ENCODE measurements around the gene TM4SF1.
"Not testable (repeated sequence)": the region's sequence is repeated elsewhere in the genome, so short reads cannot be mapped to it uniquely, and the experiment has no call there.

Gene TM4SF1

GRCh38 chr3:149339931-149340309 is 37.5 kb downstream of the TM4SF1 start:
- DNase-seq = no peak

- DNase-seq = not testable (repeated sequence)
These were observed 40.0 kb downstream of the TM4SF1 start for GRCh38 chr3:149337486-149337885.

- no peak for DNase-seq
These were observed 40.5 kb downstream of the TM4SF1 start for GRCh38 chr3:149336925-149337324.

GRCh38 chr3:149333176-149333859 is 44.1 kb downstream of the TM4SF1 start, which contains the start of gene TM4SF18:
TSS of gene TM4SF18 (minus strand) at chr3:149333636. CDS start at chr3:149333382, 254 bp downstream.
- no peak for DNase-seq

- DNase-seq = no peak
These were observed 44.7 kb downstream of the TM4SF1 start for GRCh38 chr3:149332771-149333170.

GRCh38 chr3:149332227-149332765 is 45.2 kb downstream of the TM4SF1 start:
- DNase-seq = no peak

- DNase-seq = no peak
These were observed 46.1 kb downstream of the TM4SF1 start for GRCh38 chr3:149331396-149331795.

GRCh38 chr3:149330609-149331331 is 46.7 kb downstream of the TM4SF1 start:
- DNase-seq = no peak

GRCh38 chr3:149327156-149327555 is 50.3 kb downstream of the TM4SF1 start:
- DNase-seq = no peak

- DNase-seq = no peak
These were observed 51.9 kb downstream of the TM4SF1 start for GRCh38 chr3:149325581-149325980.

GRCh38 chr3:149324332-149324731 is 53.1 kb downstream of the TM4SF1 start:
- DNase-seq = no peak

GRCh38 chr3:149321640-149322039 is 55.8 kb downstream of the TM4SF1 start:
- DNase-seq = no peak

GRCh38 chr3:149321136-149321535 is 56.3 kb downstream of the TM4SF1 start:
- no peak for DNase-seq

GRCh38 chr3:149319750-149320149 is 57.7 kb downstream of the TM4SF1 start:
- DNase-seq = no peak

Data from GF-D8 (cell line).